Thyroid gland (tissue), 4 donors: ENCODE measurements around the gene LHCGR. TPM values are rescaled to one million over a fixed set of nuclear protein-coding genes. Genes with fewer than 3 reads are reported as not detected.
A peak's percentile ranks its signal among the peaks of the same experiment; 100 is the strongest.
"Not testable (repeated sequence)": the region's sequence is repeated elsewhere in the genome, so short reads cannot be mapped to it uniquely, and the experiment has no call there.

Experiments
- DNase-seq, 2 donors: peaks; one replicate each; pipeline ENCODE4 v3.0.0-alpha.2; 2019
- H3K27ac ChIP-seq, 3 donors: fragments of 200-600 bp; sonication (generic); 1 replicate in 2 of 3; 2 replicates in 1 of 3; pipeline ENCODE4 v1.5.1; 2016 to 2019; ENCODE audit warnings: mild to moderate bottlenecking in 1 of 3, moderate library complexity in 1 of 3
- H3K27me3 ChIP-seq: fragments of 200-600 bp; sonication (generic); one replicate; pipeline ENCODE4 v1.5.1; 2019
- H3K36me3 ChIP-seq, 2 donors: fragments of 200-600 bp; sonication (generic); one replicate each; pipeline ENCODE4 v1.5.1; 2016 to 2019
- H3K4me1 ChIP-seq, 2 donors: fragments of 200-600 bp; sonication (generic); one replicate each; pipeline ENCODE4 v1.5.1; 2017 to 2019
- H3K4me3 ChIP-seq, 3 donors: fragments of 200-600 bp; sonication (generic); replicated peaks in 1 of 3; 1 replicate in 2 of 3; 2 replicates in 1 of 3; pipeline ENCODE4 v1.5.1; 2016; ENCODE audit warnings: mild to moderate bottlenecking in 1 of 3
- H3K9me3 ChIP-seq: fragments of 200-600 bp; sonication (generic); one replicate; pipeline ENCODE4 v1.5.1; 2017
- CTCF ChIP-seq, 6 experiments: fragments of 200-600 bp in 3 of 6; fragments of 450-650 bp in 3 of 6; sonication (generic) in 3 of 6; IDR thresholded peaks; one replicate each; pipeline ENCODE4 v1.5.1; 2016 to 2019; ENCODE audit warnings: antibody characterized with exemption in 6 of 6, mild to moderate bottlenecking in 2 of 6, inconsistent platforms in 1 of 6, moderate library complexity in 1 of 6
- POLR2A ChIP-seq, 2 donors: fragments of 450-650 bp; IDR thresholded peaks; one replicate each; pipeline ENCODE4 v1.6.1; 2017; ENCODE audit warnings: antibody characterized with exemption in 2 of 2, mild to moderate bottlenecking in 2 of 2, moderate library complexity in 1 of 2
- WGBS, 2 donors: methylation state at CpG; one replicate each; pipeline ENCODE4 v1.1.5; 2017; 5-methylcytosine and 5-hydroxymethylcytosine counted together
- intact Hi-C: fragments of 100-400 bp; cut with DNase I; formaldehyde crosslinking; loops from one replicate; pipeline ENCODE4 v1.15.1; 2023
- total RNA-seq, 4 donors: library from RNA; depleted of rRNA; stranded (reverse); fragments of >200 nt; gene quantifications; one replicate each; pipeline ENCODE4 v1.2.3, GENCODE V29; 2016

Gene LHCGR
- total RNA-seq, 4 donors from 2014 or later: 0.59 to 1.7 (median 1.1) TPM

GRCh38 chr2:48707466-48707865 lies 48.1 kb downstream of the LHCGR start:
- TF ChIP-seq CTCF (IDR thresholded peaks at IDR 0.05): no peak
- TF ChIP-seq POLR2A (IDR thresholded peaks at IDR 0.05): no peak
- DNase-seq: peak; percentile 21 to 36
- H3K9me3 ChIP-seq: no peaks in the 10 kb centered on the region
- no peak overlapping the region for H3K27ac ChIP-seq
- H3K4me3 ChIP-seq: no peak overlapping the region
- 72 to 79% methylated on average over 5 to 6 of the region's 6 CpGs for WGBS, 2 donors
- no peaks in the 10 kb centered on the region for H3K27me3 ChIP-seq
- intact Hi-C loops: no loop called here
- H3K4me1 ChIP-seq: no peaks in the 10 kb centered on the region
- no peaks in the 10 kb centered on the region for H3K36me3 ChIP-seq

- H3K27me3 ChIP-seq, H3K27ac ChIP-seq, H3K4me3 ChIP-seq, H3K36me3 ChIP-seq, H3K9me3 ChIP-seq, DNase-seq, H3K4me1 ChIP-seq, intact Hi-C loops: not testable (repeated sequence)
- 95 to 96% methylated on average over 6 of the region's 6 CpGs for WGBS, 2 donors
Observed at GRCh38 chr2:48703621-48704020, 51.9 kb downstream of the LHCGR start.

GRCh38 chr2:48699348-48699930 lies 56.1 kb downstream of the LHCGR start:
- no peak for TF ChIP-seq CTCF (IDR thresholded peaks at IDR 0.05)
- TF ChIP-seq POLR2A (IDR thresholded peaks at IDR 0.05): no peak
- peaks cover 1 to 2% of the 10 kb centered on the region in 2 donors for H3K4me1 ChIP-seq
- WGBS, 2 donors: 55 to 73% methylated on average over 2 of the region's 2 CpGs
- no peaks in the 10 kb centered on the region for H3K27me3 ChIP-seq
- DNase-seq: no peak
- no peaks in the 10 kb centered on the region for H3K36me3 ChIP-seq
- no peaks in the 10 kb centered on the region for H3K9me3 ChIP-seq
- no peak overlapping the region for H3K4me3 ChIP-seq
- intact Hi-C loops: no loop called here
- no peak overlapping the region for H3K27ac ChIP-seq

- intact Hi-C loops: no loop called here
- H3K4me1 ChIP-seq: peaks cover 3 to 7% of the 10 kb centered on the region in 2 donors
- H3K9me3 ChIP-seq: no peaks in the 10 kb centered on the region
- 81 to 93% methylated on average over 1 of the region's 1 CpG for WGBS, 2 donors
- TF ChIP-seq CTCF (IDR thresholded peaks at IDR 0.05) (no peak), POLR2A (IDR thresholded peaks at IDR 0.05) (no peak)
- no peaks in the 10 kb centered on the region for H3K36me3 ChIP-seq
- H3K27me3 ChIP-seq: no peaks in the 10 kb centered on the region
- DNase-seq: no peak
- H3K4me3 ChIP-seq: no peak overlapping the region
- no peak overlapping the region for H3K27ac ChIP-seq
Observed at GRCh38 chr2:48696881-48697280, 58.6 kb downstream of the LHCGR start.

GRCh38 chr2:48695991-48696390 lies 59.5 kb downstream of the LHCGR start:
- H3K27ac ChIP-seq: no peak overlapping the region
- no peak for TF ChIP-seq CTCF (IDR thresholded peaks at IDR 0.05)
- TF ChIP-seq POLR2A (IDR thresholded peaks at IDR 0.05): no peak

GRCh38 chr2:48694149-48694548 lies 61.4 kb downstream of the LHCGR start:
- no peak overlapping the region for H3K4me3 ChIP-seq
- peaks cover 3 to 7% of the 10 kb centered on the region in 2 donors for H3K4me1 ChIP-seq
- no peaks in the 10 kb centered on the region for H3K36me3 ChIP-seq
- WGBS, 2 donors: 30 to 35% methylated on average over 3 of the region's 3 CpGs
- DNase-seq: no peak
- no peaks in the 10 kb centered on the region for H3K9me3 ChIP-seq
- TF ChIP-seq CTCF (IDR thresholded peaks at IDR 0.05) (no peak), POLR2A (IDR thresholded peaks at IDR 0.05) (no peak)
- intact Hi-C loops: no loop called here
- no peak overlapping the region for H3K27ac ChIP-seq
- no peaks in the 10 kb centered on the region for H3K27me3 ChIP-seq

More at GRCh38 chr2:48695991-48696390, 59.5 kb downstream of the LHCGR start:
- intact Hi-C loops: no loop called here
- Histone ChIP-seq H3K36me3 (no peaks in the 10 kb centered on the region), H3K9me3 (no peaks in the 10 kb centered on the region), H3K4me3 (no peak overlapping the region), H3K4me1 (peaks cover 3 to 7% of the 10 kb centered on the region in 2 donors), H3K27me3 (no peaks in the 10 kb centered on the region)
- DNase-seq: no peak
